Natural killer cell (primary cell): ENCODE measurements around the gene JAKMIP3. TPM values are rescaled to one million over a fixed set of nuclear protein-coding genes. Genes with fewer than 3 reads are reported as not detected.

Experiments
- ATAC-seq, 3 donors: fragments of 150-1000 bp in 2 of 3; fragments of 200-7000 bp in 1 of 3; cut with Tn5 transposase; 1 replicate in 1 of 3; 2 replicates in 2 of 3; pipeline ENCODE4 v1.10.0; 2021; ENCODE audit warnings: mild to moderate bottlenecking in 2 of 3, moderate library complexity in 2 of 3
- DNase-seq, 2 donors: peaks; one replicate each; pipeline versions ENCODE4 v3.0.0 to v3.0.0-alpha.2; 2013 to 2021; ENCODE audit warnings: mixed read lengths in 1 of 2
- H3K27ac ChIP-seq: one replicate; pipeline ENCODE4 v1.5.1; 2013; ENCODE audit warnings: mild to moderate bottlenecking, low read length
- H3K27me3 ChIP-seq: one replicate; pipeline ENCODE4 v1.6.1; 2013; ENCODE audit warnings: low read length; ENCODE audit not compliant: control insufficient read depth, insufficient read depth
- H3K36me3 ChIP-seq: one replicate; pipeline ENCODE4 v1.6.1; 2013; ENCODE audit warnings: low read length; ENCODE audit not compliant: control insufficient read depth, insufficient read depth
- H3K4me1 ChIP-seq: one replicate; pipeline ENCODE4 v1.6.1; 2013; ENCODE audit warnings: low read length; ENCODE audit not compliant: control insufficient read depth, insufficient read depth
- H3K4me3 ChIP-seq: one replicate; pipeline ENCODE4 v1.5.1; 2013; ENCODE audit warnings: low read length
- H3K9me3 ChIP-seq: one replicate; pipeline ENCODE4 v1.6.1; 2013; ENCODE audit warnings: low read length; ENCODE audit not compliant: control insufficient read depth, insufficient read depth
- H3K27ac Mint-ChIP-seq, 2 donors: one replicate each; pipeline ENCODE4 v1.8.0; 2022; ENCODE audit warnings: mild to moderate bottlenecking in 2 of 2, mixed read lengths in 2 of 2, moderate library complexity in 1 of 2
- H3K27me3 Mint-ChIP-seq, 2 donors: one replicate each; pipeline ENCODE4 v1.8.0; 2022; ENCODE audit warnings: low read depth in 2 of 2, mixed read lengths in 2 of 2
- H3K36me3 Mint-ChIP-seq: one replicate; pipeline ENCODE4 v1.8.0; 2022; ENCODE audit warnings: mixed read lengths
- H3K4me1 Mint-ChIP-seq, 2 donors: one replicate each; pipeline ENCODE4 v1.8.0; 2022; ENCODE audit warnings: mixed read lengths in 2 of 2
- H3K4me3 Mint-ChIP-seq: one replicate; pipeline ENCODE4 v1.8.0; 2022; ENCODE audit warnings: mild to moderate bottlenecking, moderate library complexity, mixed read lengths
- H3K9me3 Mint-ChIP-seq, 2 donors: one replicate each; pipeline ENCODE4 v1.8.0; 2022; ENCODE audit warnings: mixed read lengths in 2 of 2
- WGBS: methylation state at CpG from one replicate; pipeline ENCODE4 v1.1.7; 2013; ENCODE audit warnings: missing lambda C conversion rate; ENCODE audit not compliant: insufficient coverage; 5-methylcytosine and 5-hydroxymethylcytosine counted together
- intact Hi-C: fragments of 100-400 bp; cut with micrococcal nuclease; formaldehyde crosslinking; loops from one replicate; pipeline ENCODE4 v1.14.2; 2022
- total RNA-seq, 4 donors: library from RNA; stranded (reverse); fragments of 120-200 nt in 1 of 4; gene quantifications; one replicate each; pipeline versions ENCODE4 v1.2.3 to v1.2.4, GENCODE V29; 2013 to 2022
- TF ChIP-seq, protein P1 (sequence below): fragments of 200-600 bp; IDR thresholded peaks from one replicate; pipeline ENCODE4 v1.8.0; 2022; ENCODE audit warnings: antibody characterized with exemption

Gene JAKMIP3
- total RNA-seq, 3 donors from 2014 or later (not counting 1 experiment from before 2014, with no cell fraction given), result 0.19 to 0.45 (median 0.20) TPM

DNA sequence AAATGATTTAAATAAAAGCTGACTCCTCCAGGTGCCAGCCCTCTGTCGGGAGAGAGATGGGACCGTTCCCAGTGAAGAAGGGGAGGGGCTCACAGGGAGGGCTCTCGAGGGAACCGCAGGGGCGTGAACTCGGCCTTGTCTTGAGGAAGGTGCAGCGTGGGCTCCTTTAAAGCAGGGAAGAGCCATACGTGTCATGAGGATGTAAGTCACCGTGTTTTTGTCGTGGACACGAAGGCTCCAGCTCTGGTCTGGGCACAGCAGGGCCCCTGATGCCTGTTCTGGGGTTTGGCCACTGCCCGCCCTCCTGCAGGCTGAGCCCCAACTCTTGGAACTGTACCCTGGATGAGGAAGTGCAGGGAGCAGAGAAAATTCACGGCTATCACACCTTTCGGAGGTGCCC is 45.0 kb downstream of the JAKMIP3 start:
- Histone ChIP-seq H3K9me3 (no peaks in the 10 kb centered on the region), H3K27me3 (no peaks in the 10 kb centered on the region), H3K4me1 (no peaks in the 10 kb centered on the region), H3K36me3 (no peaks in the 10 kb centered on the region), H3K4me3 (no peak overlapping the region), H3K27ac (no peak overlapping the region)
- H3K27me3 Mint-ChIP-seq, result no peaks in the 10 kb centered on the region
- no peaks in the 10 kb centered on the region for H3K9me3 Mint-ChIP-seq
- H3K4me1 Mint-ChIP-seq, result no peaks in the 10 kb centered on the region
- ATAC-seq (no peak), DNase-seq (no peak)
- WGBS, result 70% methylated on average over 14 of the region's 14 CpGs
- intact Hi-C loops, result no loop called here
- no peaks in the 10 kb centered on the region for H3K36me3 Mint-ChIP-seq
- TF ChIP-seq, protein P1, sequence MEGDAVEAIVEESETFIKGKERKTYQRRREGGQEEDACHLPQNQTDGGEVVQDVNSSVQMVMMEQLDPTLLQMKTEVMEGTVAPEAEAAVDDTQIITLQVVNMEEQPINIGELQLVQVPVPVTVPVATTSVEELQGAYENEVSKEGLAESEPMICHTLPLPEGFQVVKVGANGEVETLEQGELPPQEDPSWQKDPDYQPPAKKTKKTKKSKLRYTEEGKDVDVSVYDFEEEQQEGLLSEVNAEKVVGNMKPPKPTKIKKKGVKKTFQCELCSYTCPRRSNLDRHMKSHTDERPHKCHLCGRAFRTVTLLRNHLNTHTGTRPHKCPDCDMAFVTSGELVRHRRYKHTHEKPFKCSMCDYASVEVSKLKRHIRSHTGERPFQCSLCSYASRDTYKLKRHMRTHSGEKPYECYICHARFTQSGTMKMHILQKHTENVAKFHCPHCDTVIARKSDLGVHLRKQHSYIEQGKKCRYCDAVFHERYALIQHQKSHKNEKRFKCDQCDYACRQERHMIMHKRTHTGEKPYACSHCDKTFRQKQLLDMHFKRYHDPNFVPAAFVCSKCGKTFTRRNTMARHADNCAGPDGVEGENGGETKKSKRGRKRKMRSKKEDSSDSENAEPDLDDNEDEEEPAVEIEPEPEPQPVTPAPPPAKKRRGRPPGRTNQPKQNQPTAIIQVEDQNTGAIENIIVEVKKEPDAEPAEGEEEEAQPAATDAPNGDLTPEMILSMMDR, result no peak
- no peak overlapping the region for H3K27ac Mint-ChIP-seq
- no peak overlapping the region for H3K4me3 Mint-ChIP-seq

DNA sequence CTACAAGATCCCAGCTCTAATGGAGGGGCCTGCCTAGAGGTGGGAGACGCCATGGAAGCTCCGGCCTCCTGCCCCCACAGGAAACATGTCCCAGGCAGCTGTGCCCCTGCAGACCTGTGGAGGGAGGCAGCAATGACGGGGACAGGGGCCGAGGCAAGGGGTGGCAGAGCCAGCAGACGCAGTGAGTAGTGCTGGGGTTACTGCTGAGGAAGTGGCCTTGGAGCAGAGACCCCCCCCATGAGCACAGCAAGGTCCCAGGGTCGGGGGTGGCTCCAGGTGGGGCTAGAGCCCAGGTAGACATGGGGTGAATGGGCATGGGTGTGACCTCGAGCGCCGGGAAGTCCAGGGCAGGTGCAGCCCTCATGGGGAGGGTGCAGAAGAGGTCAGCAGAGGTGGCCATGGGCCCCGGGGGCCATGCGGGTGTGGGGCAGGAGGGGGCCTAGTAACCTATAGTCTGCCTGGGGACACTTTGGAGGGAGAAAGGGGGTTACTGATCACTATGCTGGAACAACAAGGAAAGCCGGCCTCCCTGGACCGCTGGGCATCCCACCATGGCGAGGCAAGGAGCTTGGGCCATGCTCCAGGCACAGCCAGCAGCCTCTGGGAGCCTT is 45.5 kb downstream of the JAKMIP3 start:
- DNase-seq (peak in 1 of 2 donors; percentile 8), ATAC-seq (no peak)
- H3K9me3 Mint-ChIP-seq, result no peaks in the 10 kb centered on the region
- no peak overlapping the region for H3K27ac Mint-ChIP-seq
- TF ChIP-seq, protein P1, result no peak
- H3K36me3 ChIP-seq, result no peaks in the 10 kb centered on the region
- no peak overlapping the region for H3K27ac ChIP-seq
- no peak overlapping the region for H3K4me3 ChIP-seq
- no peak overlapping the region for H3K4me3 Mint-ChIP-seq
- no peaks in the 10 kb centered on the region for H3K27me3 ChIP-seq
- H3K4me1 ChIP-seq, result no peaks in the 10 kb centered on the region
- H3K27me3 Mint-ChIP-seq, result no peaks in the 10 kb centered on the region
- H3K9me3 ChIP-seq, result no peaks in the 10 kb centered on the region
- H3K4me1 Mint-ChIP-seq, result no peaks in the 10 kb centered on the region
- H3K36me3 Mint-ChIP-seq, result no peaks in the 10 kb centered on the region
- WGBS, result 78% methylated on average over 14 of the region's 14 CpGs
- intact Hi-C loops, result no loop called here

DNA sequence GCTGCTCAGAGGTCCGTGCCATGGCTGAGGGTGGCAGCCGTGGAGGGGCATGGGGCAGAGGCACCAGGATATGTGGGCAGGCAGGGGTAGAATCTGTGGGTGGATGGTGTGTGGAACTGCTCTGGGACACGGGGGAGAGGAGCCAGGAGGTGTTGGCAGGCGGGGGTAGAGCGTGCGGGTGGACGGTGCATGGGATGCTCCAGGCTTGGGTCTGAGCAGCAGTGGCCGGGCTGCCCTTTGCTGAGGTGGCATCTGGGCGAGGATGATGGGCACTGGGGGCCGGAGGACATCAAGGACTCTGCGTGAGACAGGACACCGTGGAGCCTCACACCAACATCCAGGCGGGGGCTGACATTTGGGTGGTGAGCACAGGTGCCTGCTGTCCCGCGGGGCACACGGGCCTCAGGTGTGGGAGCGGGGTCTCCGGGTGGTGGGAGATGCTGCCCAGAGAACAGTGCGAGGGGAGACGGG is 46.2 kb downstream of the JAKMIP3 start:
- Mint-ChIP-seq H3K9me3 (no peaks in the 10 kb centered on the region), H3K27me3 (no peaks in the 10 kb centered on the region), H3K27ac (no peak overlapping the region), H3K4me1 (no peaks in the 10 kb centered on the region), H3K36me3 (no peaks in the 10 kb centered on the region), H3K4me3 (no peak overlapping the region)
- Histone ChIP-seq H3K27me3 (no peaks in the 10 kb centered on the region), H3K4me3 (no peak overlapping the region), H3K9me3 (no peaks in the 10 kb centered on the region), H3K36me3 (no peaks in the 10 kb centered on the region), H3K27ac (no peak overlapping the region), H3K4me1 (no peaks in the 10 kb centered on the region)
- 86% methylated on average over 20 of the region's 20 CpGs for WGBS
- TF ChIP-seq, protein P1, result no peak
- ATAC-seq (no peak), DNase-seq (peak in 1 of 2 donors; percentile 10)
- intact Hi-C loops, result no loop called here

DNA sequence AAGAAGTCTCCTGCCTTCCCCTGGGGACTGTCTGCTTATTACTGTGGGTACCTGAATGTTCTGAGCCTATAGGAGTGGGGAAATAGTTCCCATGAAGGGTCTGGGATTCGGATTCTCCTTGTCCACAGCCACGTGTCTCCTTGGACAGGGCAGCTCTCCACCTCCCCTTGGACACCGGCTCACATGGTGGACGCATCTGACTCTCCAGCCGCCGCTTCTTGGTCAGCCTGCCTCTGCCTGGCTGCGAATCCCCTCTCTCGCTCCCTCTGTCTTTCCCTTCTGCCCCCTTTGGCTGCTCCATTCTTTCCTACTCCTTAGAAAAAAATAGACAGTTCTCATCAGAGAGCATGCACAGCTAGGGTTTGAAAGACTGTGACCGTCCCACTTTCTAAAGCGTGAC is 46.9 kb downstream of the JAKMIP3 start:
- H3K27me3 ChIP-seq, result no peaks in the 10 kb centered on the region
- TF ChIP-seq, protein P1, result no peak
- DNase-seq, result no peak
- no peak overlapping the region for H3K4me3 ChIP-seq
- Mint-ChIP-seq H3K4me3 (no peak overlapping the region), H3K36me3 (no peaks in the 10 kb centered on the region), H3K9me3 (no peaks in the 10 kb centered on the region), H3K27me3 (no peaks in the 10 kb centered on the region), H3K27ac (no peak overlapping the region), H3K4me1 (no peaks in the 10 kb centered on the region)
- no peaks in the 10 kb centered on the region for H3K36me3 ChIP-seq
- no peak overlapping the region for H3K27ac ChIP-seq
- H3K4me1 ChIP-seq, result no peaks in the 10 kb centered on the region
- H3K9me3 ChIP-seq, result no peaks in the 10 kb centered on the region
- ATAC-seq, result no peak
- intact Hi-C loops, result no loop called here
- WGBS, result 82% methylated on average over 10 of the region's 10 CpGs
